ENCODE results near the gene PTBP3. TPM values are rescaled to one million over a fixed set of nuclear protein-coding genes. Genes with fewer than 3 reads are reported as not detected.

The PTBP3 gene
- polyA plus RNA-seq, 3 donors: 33.6 to 68.3 (median 51.4) TPM

- Histone ChIP-seq H3K79me2 (ENCODE audit: insufficient read depth, low read length) (peaks cover 59% of the 10 kb centered on the region), H3K9me3 (replicated peaks in 1 of 2; ENCODE audit: control insufficient read depth in 1 of 2, insufficient read depth in 1 of 2, low read length in 2 of 2) (no peaks in the 10 kb centered on the region), H3K4me1 (ENCODE audit: control insufficient read depth in 1 of 2, insufficient read depth in 2 of 2, low read length in 2 of 2) (peaks cover 19 to 59% of the 10 kb centered on the region in 2 donors), H4K20me1 (ENCODE audit: insufficient read depth, low read length) (peaks cover 53% of the 10 kb centered on the region), H3K27ac (ENCODE audit: low read depth in 1 of 2, low read length in 2 of 2) (peak overlapping the region in 1 of 2 donors; percentile 89), H3K9ac (ENCODE audit: insufficient read depth, low read length, poor library complexity, severe bottlenecking) (peak overlapping the region; percentile 97), H3K4me3 (replicated peaks in 1 of 3; ENCODE audit: low read depth in 2 of 3, low read length in 3 of 3) (peak overlapping the region; percentile 69 to 96 (median 75)), H3K4me2 (replicated peaks; ENCODE audit: extremely low read depth, low read length, poor library complexity, severe bottlenecking) (peak overlapping the region; percentile 80), H3K36me3 (replicated peaks in 1 of 2; ENCODE audit: control insufficient read depth in 1 of 2, insufficient read depth in 2 of 2, low read length in 2 of 2) (no peaks in the 10 kb centered on the region), H3K27me3 (ENCODE audit: control insufficient read depth in 2 of 2, insufficient read depth in 2 of 2, low read length in 2 of 2) (no peaks in the 10 kb centered on the region), H2AFZ (ENCODE audit: insufficient read depth, low read depth, low read length, poor library complexity, severe bottlenecking) (no peak overlapping the region)
- no peaks in the 10 kb centered on the region for H3K36me3 Mint-ChIP-seq
- H3K27me3 Mint-ChIP-seq (ENCODE audit: low read depth in 3 of 3): peaks cover 0 to 3% (median 0%) of the 10 kb centered on the region in 3 donors
- TF ChIP-seq CTCF (IDR thresholded peaks at IDR 0.05): no peak
- peaks cover 0 to 2% (median 0%) of the 10 kb centered on the region in 7 donors for H3K9me3 Mint-ChIP-seq
- no peak for DNase-seq
- peak overlapping the region; percentile 88 to 92 for H3K4me3 Mint-ChIP-seq
- peaks cover 40% of the 10 kb centered on the region for H3K4me1 Mint-ChIP-seq
- H3K27ac Mint-ChIP-seq: peak overlapping the region; percentile 84 to 96 (median 93)
- no CpG with 5 or more reads among the region's 4 CpGs for WGBS (ENCODE audit: insufficient coverage)
- intact Hi-C loops (cut with micrococcal nuclease): loop anchor here in 1 of 2 donors (5.0 kb wide), 3 partner anchors 45 to 435 kb away; partner anchors contain the start of gene UGCG
These were observed 1.2 kb downstream of the PTBP3 start for GRCh38 chr9:112332214-112332613.

- H3K27ac ChIP-seq (ENCODE audit: low read depth in 1 of 2, low read length in 2 of 2): peak overlapping the region in 1 of 2 donors; percentile 51
- intact Hi-C loops (cut with micrococcal nuclease): loop anchor here (2.0 to 5.0 kb wide), 4 partner anchors 46 to 434 kb away; partner anchors contain the start of gene UGCG (in 1 of the 2)
- Mint-ChIP-seq H3K27ac (peak overlapping the region; percentile 60 to 96 (median 84)), H3K4me3 (peak overlapping the region; percentile 88 to 92), H3K36me3 (no peaks in the 10 kb centered on the region), H3K4me1 (peaks cover 40% of the 10 kb centered on the region), H3K27me3 (ENCODE audit: low read depth in 3 of 3) (no peaks in the 10 kb centered on the region), H3K9me3 (peaks cover 0 to 2% (median 0%) of the 10 kb centered on the region in 7 donors)
- no peaks in the 10 kb centered on the region for H3K27me3 ChIP-seq (ENCODE audit: control insufficient read depth in 2 of 2, insufficient read depth in 2 of 2, low read length in 2 of 2)
- H2AFZ ChIP-seq (ENCODE audit: insufficient read depth, low read depth, low read length, poor library complexity, severe bottlenecking): no peak overlapping the region
- H3K79me2 ChIP-seq (ENCODE audit: insufficient read depth, low read length): peaks cover 65% of the 10 kb centered on the region
- WGBS (ENCODE audit: insufficient coverage): no CpG with 5 or more reads among the region's 4 CpGs
- peaks cover 59% of the 10 kb centered on the region for H4K20me1 ChIP-seq (ENCODE audit: insufficient read depth, low read length)
- peak overlapping the region; percentile 69 to 96 (median 75) for H3K4me3 ChIP-seq (replicated peaks in 1 of 3; ENCODE audit: low read depth in 2 of 3, low read length in 3 of 3)
- H3K36me3 ChIP-seq (replicated peaks in 1 of 2; ENCODE audit: control insufficient read depth in 1 of 2, insufficient read depth in 2 of 2, low read length in 2 of 2): no peaks in the 10 kb centered on the region
- H3K4me1 ChIP-seq (ENCODE audit: control insufficient read depth in 1 of 2, insufficient read depth in 2 of 2, low read length in 2 of 2): peaks cover 19 to 60% of the 10 kb centered on the region in 2 donors
- peak overlapping the region; percentile 80 for H3K4me2 ChIP-seq (replicated peaks; ENCODE audit: extremely low read depth, low read length, poor library complexity, severe bottlenecking)
- no peaks in the 10 kb centered on the region for H3K9me3 ChIP-seq (replicated peaks in 1 of 2; ENCODE audit: control insufficient read depth in 1 of 2, insufficient read depth in 1 of 2, low read length in 2 of 2)
- no peak for TF ChIP-seq CTCF (IDR thresholded peaks at IDR 0.05)
- no peak overlapping the region for H3K9ac ChIP-seq (ENCODE audit: insufficient read depth, low read length, poor library complexity, severe bottlenecking)
- no peak for DNase-seq
These were observed 1.8 kb downstream of the PTBP3 start for GRCh38 chr9:112331674-112331952.

Data from CD14-positive monocyte (primary cell).